Myocyte (in vitro differentiated cells): ENCODE results near the gene CTTNBP2NL. TPM values are rescaled to one million over a fixed set of nuclear protein-coding genes. Genes with fewer than 3 reads are reported as not detected.
"Not testable (repeated sequence)": the region's sequence is repeated elsewhere in the genome, so short reads cannot be mapped to it uniquely, and the experiment has no call there.

Source experiments
- DNase-seq: peaks from one replicate; pipeline ENCODE4 v3.0.0-alpha.2; 2012; ENCODE audit warnings: low read depth
- total RNA-seq: library from RNA; depleted of rRNA; stranded (reverse); fragments of >200 nt; gene quantifications from 2 replicates; pipeline ENCODE4 v1.2.3, GENCODE V29; 2014

The CTTNBP2NL gene
- total RNA-seq, 1 donor from 2014 or later = 11.8 TPM

DNA sequence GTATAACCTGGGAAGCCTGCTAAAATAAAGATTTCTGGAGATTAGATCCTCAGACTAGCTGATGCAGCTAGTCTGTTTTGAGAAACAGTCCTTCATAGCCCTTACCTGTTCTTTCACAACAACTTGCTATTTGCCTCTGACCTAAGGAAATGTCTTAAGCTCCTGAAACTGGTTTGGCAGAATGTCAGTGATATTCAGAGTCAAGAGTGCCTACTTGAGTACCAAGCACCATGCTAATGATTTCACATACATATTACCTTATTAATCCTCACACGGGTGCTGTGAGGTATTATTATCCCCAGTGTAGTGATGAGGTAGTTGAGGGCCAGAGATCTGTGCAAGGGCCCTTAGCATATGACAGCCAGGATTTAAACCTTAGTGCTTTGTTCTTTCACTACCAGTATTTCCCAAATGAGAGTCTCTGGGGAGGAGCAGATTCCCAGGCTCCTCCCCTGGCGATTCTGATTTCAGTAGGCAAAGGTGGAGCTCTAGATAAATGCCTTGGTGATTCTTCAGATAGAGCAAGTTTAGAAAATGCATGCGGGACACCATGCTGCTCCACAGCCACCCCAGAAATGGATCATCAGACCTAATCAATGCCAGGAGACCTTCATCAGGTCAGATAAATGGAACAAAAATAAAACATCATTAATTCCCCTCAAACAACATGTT lies 65.3 kb downstream of the CTTNBP2NL start:
- no peak for DNase-seq

- DNase-seq = no peak
Observed at GRCh38 chr1:112462953-112463279, 66.9 kb downstream of the CTTNBP2NL start.

GRCh38 chr1:112464501-112464900 lies 68.5 kb downstream of the CTTNBP2NL start:
- DNase-seq = no peak

DNA sequence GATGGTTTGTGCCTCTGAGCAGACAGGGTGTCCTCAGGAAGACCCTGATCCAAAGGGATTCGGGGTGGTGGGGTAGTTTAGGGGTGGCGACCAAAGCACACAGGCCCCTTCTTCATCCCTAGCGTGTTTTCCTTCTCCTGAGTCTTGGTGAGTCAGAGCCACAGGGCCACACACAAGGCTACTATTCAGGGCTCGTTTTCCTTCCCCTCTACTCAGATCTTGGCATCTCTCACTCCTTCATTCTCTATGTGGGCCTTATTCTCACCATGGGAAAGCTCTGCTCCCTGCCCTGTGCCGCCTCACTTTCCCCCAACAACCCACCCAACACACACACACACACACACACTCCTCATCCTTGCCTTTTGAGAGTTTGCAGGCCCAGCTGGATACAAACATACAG lies 69.1 kb downstream of the CTTNBP2NL start:
- peak; percentile 22 for DNase-seq

DNA sequence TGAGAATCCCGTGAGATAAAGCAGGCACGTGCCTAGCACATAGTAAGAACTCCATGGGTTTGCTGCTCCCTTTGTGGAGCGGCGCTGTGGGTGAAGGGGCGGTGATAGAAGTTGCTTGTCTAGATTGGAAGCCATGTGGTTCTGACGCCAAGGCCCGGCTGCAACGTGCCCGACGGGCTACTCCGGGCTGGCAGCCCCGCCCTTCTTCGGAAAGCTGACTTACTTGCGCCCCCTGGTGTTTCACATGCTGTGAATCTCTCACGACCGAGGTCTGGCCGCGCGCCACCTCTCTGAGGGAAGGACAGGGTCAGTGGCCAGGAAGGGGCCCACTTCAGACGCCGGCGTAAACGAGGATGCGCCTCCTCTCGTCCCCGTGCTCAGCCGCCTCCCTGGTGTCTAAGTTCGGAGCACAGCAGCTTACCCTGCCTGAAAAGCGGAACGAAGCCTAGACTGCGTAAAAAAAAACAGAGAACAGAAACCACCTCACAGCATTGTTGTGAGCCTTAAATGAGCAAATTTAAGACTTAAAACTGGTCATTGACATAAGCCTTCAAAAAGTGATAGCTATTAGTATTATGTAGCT lies 70.2 kb downstream of the CTTNBP2NL start:
- DNase-seq = peak; percentile 94

DNA sequence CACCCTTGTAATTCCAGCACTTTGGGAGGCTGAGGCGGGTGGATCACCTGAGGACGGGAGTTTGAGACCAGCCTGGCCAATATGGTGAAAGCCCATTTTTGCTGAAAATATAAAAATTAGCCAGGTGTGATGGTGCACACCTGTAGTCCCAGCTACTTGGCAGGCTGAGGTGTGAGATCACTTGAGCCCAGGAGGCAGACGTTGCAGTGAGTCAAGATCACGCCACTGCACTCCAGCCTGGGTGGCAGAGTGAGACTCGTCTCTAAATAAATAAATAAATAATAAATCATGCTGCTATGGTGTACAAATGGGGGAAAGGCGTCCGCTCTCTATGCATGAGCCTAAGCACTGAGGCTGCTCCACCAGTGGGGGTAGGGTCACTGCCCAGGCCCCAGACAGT lies 74.3 kb downstream of the CTTNBP2NL start:
- not testable (repeated sequence) for DNase-seq

DNA sequence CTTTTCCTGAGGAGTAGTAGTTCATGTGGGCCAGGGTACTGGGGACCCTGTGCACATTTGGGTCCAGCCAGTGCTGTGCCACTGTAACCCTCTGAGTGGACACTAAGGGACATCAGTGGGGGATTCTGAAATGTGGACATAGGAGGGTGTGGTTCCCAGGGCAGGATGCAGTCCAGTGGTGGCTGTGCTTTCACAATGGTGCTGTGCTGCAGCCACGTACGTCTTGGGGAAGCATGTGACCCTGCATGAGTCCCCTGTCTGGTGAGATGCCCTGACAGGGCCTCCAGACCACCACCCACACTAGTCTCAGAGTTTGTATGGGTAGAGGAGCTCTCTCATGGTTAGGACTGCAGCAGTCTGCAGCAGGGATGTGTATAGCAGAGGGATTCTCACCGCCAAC lies 75.0 kb downstream of the CTTNBP2NL start:
- DNase-seq = no peak

DNA sequence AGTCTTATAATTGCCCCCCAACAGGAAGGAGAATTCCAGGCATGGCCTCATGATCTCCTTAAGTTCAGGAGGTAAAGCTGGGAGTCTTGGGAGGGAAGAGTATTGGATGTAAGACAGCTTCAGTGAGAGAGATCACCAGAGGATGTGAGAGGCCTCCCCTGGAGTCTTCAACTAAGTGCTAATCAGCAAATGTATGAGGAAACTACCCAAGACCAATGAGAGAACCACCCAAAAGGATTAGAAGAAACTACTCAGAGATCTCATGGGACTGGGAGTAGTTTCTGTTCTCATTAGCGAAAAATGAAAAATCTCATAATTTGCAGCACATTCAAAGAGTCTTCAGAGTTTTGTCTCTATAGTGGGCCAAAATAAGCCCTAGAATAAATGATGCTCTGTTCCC lies 76.1 kb downstream of the CTTNBP2NL start:
- no peak for DNase-seq

DNA sequence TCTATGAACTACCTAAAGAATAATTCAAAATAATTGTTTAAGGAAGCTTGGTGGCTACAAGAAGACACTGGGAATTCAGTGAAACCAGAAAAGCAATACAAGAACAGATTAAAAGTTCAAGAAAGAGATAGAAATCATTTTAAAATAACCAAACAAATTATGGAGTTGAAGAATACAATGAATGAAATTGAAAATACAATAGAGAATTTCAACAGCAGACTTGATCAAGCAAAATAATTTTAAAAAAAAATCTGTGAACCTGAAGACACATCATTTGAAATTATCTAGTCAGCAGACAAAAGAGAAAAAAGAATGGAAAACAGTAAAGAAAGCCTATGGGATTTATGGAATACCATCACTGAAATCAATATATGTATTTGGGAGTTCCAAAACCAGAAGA lies 81.5 kb downstream of the CTTNBP2NL start:
- DNase-seq = no peak

DNA sequence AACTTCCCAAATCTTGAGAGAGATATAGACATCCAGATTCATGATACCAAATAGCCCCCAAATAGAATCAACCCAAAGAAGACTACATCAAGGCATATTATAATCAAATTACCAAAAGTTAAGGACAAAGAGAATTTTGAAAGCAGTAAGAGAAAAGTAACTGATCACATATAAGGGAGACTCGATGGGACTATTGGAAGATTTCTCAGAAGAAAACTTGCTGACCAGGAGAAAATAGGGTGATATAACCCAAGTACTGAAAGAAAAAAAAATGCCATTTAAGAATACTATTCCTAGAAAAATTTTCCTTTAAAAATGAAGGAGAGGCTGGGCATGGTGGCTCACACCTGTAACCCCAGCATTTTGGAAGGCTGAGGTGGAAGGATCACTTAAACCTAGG lies 82.3 kb downstream of the CTTNBP2NL start:
- no peak for DNase-seq

DNA sequence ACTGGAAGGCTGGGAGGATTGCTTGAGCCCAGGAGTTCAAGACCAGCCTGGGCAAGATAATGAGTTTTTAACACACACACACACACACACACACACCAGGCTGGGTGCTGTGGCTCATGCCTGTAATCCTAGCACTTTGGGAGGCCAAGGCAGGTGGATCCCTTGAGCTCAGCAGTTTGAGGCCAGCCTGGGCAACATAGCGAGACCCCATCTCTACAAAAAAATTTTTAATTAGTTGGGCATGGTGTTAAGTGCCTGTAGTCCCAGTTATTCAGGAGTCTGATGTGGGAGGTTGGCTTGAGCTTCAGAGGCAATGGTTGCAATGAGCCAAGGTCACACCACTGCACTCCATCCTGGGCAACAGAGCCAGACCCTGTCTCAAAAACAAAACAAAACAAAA lies 90.0 kb downstream of the CTTNBP2NL start:
- DNase-seq = not testable (repeated sequence)

DNA sequence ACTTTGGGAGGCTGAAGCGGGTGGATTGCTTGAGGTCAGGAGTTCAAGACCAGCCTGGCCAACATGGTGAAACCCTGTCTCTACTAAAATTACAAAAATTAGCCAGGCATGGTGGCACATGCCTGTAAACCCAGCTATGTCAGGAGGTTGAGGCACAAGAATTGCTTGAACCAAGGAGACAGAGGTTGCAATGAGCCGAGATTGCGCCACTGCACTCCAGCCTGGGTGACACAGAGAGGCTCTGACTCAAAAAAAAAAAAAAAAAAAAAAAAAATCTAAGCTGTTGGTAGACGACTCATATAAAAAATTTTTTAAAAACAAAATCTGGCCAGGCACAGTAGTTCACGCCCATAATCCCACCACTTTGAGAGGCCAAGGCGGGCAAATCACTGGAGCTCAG lies 91.7 kb downstream of the CTTNBP2NL start:
- not testable (repeated sequence) for DNase-seq

DNA sequence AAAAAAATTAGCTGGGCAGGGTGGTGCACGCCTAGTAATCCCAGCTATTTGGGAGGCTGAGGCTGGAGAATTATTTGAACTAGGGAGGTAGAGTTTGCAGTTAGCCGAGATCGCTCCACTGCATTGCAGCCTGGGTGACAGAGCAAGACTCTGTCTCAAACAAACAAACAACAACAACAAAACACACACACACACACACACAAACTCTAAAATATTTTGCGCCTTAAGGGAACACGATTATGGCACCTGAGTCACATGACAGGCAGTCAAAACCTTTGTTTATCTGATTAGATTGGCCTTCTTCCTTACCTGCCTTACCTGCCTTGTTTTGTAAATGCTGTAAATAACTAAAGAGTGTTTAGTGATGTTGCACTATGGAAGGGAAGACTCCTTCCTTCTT lies 92.1 kb downstream of the CTTNBP2NL start:
- no peak for DNase-seq

GRCh38 chr1:112492076-112492475 lies 96.1 kb downstream of the CTTNBP2NL start:
- DNase-seq = no peak

DNA sequence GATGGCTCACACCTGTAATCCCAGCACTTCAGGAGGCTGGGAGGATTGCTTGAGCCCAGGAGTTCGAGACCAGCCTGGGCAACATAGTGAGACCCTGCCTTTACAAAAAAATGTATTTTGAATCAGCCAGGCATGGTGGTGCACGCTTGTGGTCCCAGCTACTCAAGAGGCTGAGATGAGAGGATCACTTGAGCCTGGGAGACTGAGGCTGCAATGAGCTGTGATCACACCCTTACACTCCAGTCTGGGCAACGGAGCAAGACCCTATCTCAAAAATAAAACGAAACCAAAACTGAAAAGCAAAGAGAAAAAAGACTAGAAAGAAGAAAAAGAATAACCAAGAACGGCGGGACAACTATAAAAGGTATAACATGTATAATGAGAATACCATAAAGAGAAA lies 97.3 kb downstream of the CTTNBP2NL start:
- DNase-seq = no peak

GRCh38 chr1:112496290-112496689 lies 100.3 kb downstream of the CTTNBP2NL start:
- no peak for DNase-seq

DNA sequence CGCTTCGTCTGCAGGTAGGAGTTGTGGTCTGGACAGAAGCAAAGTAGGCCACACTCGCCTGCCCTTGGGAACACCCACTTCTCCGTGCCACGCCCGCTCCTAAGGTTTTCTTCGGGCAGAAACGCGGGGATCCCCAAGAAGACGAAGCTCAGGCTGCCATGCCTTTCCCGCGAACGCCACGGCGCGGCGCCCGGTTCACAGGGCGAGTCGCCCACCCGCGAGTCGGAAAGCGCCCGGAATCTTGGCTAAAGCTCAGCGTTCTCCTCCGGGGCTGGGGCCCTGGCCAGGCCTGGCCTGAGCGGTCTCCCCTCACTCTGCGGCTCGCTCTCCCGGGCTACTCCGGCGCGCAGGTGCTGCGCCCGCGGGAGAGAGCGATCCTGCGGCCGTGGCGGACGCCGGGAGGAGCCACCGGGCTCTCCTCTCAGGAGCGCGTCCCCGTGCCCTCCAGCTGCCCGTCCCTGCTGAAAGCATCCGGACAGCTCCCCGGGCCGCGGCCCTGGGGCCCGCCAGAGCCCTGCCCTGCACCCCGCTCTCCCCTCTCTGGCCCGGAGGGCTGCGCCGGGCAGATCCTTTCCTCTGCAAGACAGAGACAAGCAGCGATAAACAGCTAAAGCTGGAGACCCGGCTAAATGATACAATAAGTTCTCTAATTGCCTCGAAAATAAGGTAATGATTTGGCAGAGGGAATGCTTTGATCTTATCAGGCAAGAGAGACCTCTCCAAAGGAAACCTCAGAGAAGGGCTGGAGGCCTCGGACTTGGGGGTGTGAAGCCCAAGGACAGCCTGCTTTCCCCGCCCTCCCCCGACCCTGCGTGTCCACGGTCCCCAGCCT lies 106.0 kb downstream of the CTTNBP2NL start:
- DNase-seq = peak; percentile 79

DNA sequence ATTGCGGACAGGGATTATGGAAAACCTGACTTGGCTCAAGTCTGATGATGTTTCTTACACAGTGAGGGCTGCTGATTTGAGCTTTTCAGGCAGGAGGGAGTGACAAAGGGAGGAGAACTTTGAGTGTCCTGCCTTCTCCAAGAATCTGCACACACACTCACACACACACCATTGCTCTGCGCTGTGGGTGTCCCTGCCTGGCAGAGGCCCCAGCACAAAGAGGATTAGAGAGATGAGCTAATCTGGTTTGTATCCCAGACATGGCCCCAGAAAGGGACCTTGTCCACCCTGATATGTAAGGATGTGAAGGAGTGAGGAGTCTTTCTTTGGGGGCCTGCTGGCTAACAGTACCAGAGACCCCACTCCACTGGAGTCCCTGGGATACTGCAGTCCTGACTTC lies 106.8 kb downstream of the CTTNBP2NL start:
- DNase-seq = no peak

- no peak for DNase-seq
Observed at GRCh38 chr1:112504001-112504660, 108.1 kb downstream of the CTTNBP2NL start.

GRCh38 chr1:112504661-112505399 lies 108.8 kb downstream of the CTTNBP2NL start:
- DNase-seq = no peak

DNA sequence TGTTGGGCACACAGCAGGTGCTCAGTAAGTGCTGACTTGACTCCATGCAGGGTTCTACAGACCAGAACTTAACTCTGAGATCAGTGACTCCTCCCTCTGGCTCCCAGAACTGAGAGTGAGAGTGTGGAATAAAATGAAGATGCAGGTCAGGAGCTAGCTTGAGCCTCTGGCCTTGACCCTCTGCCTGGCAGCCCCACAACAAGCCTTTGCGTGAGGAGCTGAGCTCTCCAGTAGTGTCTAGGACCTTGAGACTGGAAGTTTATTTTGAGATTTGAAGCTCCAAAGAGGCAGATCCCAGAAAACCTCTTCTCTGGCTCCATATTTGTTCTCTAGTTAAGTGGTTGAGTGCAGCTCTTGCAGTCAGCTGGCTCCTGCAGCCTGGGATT lies 109.4 kb downstream of the CTTNBP2NL start:
- no peak for DNase-seq
